ENCODE data around the gene EIF5AL1.
A peak's percentile ranks its signal among the peaks of the same experiment; 100 is the strongest.

- TF ChIP-seq IKZF3 (tag by site-specific recombination; IDR thresholded peaks at IDR 0.05) (no peak), CTCF (tag by site-specific recombination; IDR thresholded peaks at IDR 0.05) (peak; percentile 32; the same call in 1 of the 2 replicates), ZNF510 (tag by site-specific recombination; IDR thresholded peaks at IDR 0.05; ENCODE audit: insufficient replicate concordance) (no peak), ZNF768 (tag by site-specific recombination; IDR thresholded peaks at IDR 0.05) (no peak; the same call in 1 of the 2 replicates), ZNF239 (tag by site-specific recombination; IDR thresholded peaks at IDR 0.05) (no peak), HOXC10 (CRISPR knock-in tag; IDR thresholded peaks at IDR 0.05) (no peak), MYNN (tag by site-specific recombination; IDR thresholded peaks at IDR 0.05; ENCODE audit: borderline replicate concordance) (no peak), ZFP37 (tag by site-specific recombination; IDR thresholded peaks at IDR 0.05) (no peak), TCF7L2 (IDR thresholded peaks at IDR 0.05; ENCODE audit: borderline replicate concordance, low read depth, low read length) (no peak), ZNF561 (tag by site-specific recombination; IDR thresholded peaks at IDR 0.05; ENCODE audit: borderline replicate concordance) (no peak), ZNF350 (tag by site-specific recombination; IDR thresholded peaks at IDR 0.05) (no peak), YY1 (tag by site-specific recombination; IDR thresholded peaks at IDR 0.05) (no peak)
These were observed 9.6 kb upstream of the EIF5AL1 start for GRCh38 chr10:79502561-79503309.

Data from HEK293 (cell line).